MCF 10A (cell line): ENCODE measurements around the gene TSC1. TPM values are rescaled to one million over a fixed set of nuclear protein-coding genes. Genes with fewer than 3 reads are reported as not detected.
A peak's percentile ranks its signal among the peaks of the same experiment; 100 is the strongest.

ENCODE experiments used
- BruUV-seq: library from RNA; stranded (reverse); fragments of 400-500 nt; replicated peaks from 2 replicates; lab custom pipeline; 2021; lab: Mats Ljungman, UMichigan
- CTCF ChIA-PET: fragments of 300-600 bp; sonication (Branson Sonifier 250); formaldehyde crosslinking; extraction: SDS; loops from one replicate; lab custom pipeline; 2021; ENCODE audit warnings: antibody characterized with exemption, inconsistent platforms; lab: Yijun Ruan, JAX
- POLR2A ChIA-PET: fragments of 300-600, 350-650 bp; sonication (Branson Sonifier 250); formaldehyde crosslinking; extraction: SDS; loops from one replicate; lab custom pipeline; 2020; ENCODE audit warnings: antibody characterized with exemption, inconsistent platforms; lab: Yijun Ruan, JAX
- DNase-seq: peaks from one replicate; pipeline ENCODE4 v3.0.0-alpha.2; 2018; ENCODE audit not compliant: unreplicated experiment
- H3K27ac Mint-ChIP-seq: one replicate; pipeline ENCODE4 v1.8.0; 2022; ENCODE audit warnings: mild to moderate bottlenecking, low read depth, mixed read lengths; ENCODE audit not compliant: unreplicated experiment
- H3K27me3 Mint-ChIP-seq: one replicate; pipeline ENCODE4 v1.8.0; 2022; ENCODE audit warnings: mixed read lengths; ENCODE audit not compliant: insufficient read depth, unreplicated experiment
- H3K36me3 Mint-ChIP-seq: one replicate; pipeline ENCODE4 v1.8.0; 2022; ENCODE audit warnings: mild to moderate bottlenecking, moderate library complexity, mixed read lengths; ENCODE audit not compliant: insufficient read depth, unreplicated experiment
- H3K4me1 Mint-ChIP-seq: one replicate; pipeline ENCODE4 v1.8.0; 2022; ENCODE audit warnings: mixed read lengths; ENCODE audit not compliant: insufficient read depth, unreplicated experiment
- H3K4me3 Mint-ChIP-seq: one replicate; pipeline ENCODE4 v1.8.0; 2022; ENCODE audit warnings: mild to moderate bottlenecking, moderate library complexity, mixed read lengths; ENCODE audit not compliant: unreplicated experiment
- H3K9me3 Mint-ChIP-seq: one replicate; pipeline ENCODE4 v1.8.0; 2022; ENCODE audit warnings: mixed read lengths; ENCODE audit not compliant: unreplicated experiment
- intact Hi-C: fragments of 100-400 bp; cut with micrococcal nuclease; formaldehyde crosslinking; loops from 2 replicates; pipeline ENCODE4 v1.14.1; 2022
- total RNA-seq: library from RNA; stranded (reverse); gene quantifications from 2 replicates; pipeline ENCODE4 v1.2.3, GENCODE V29; 2022
- TF ChIP-seq, protein P1 (sequence below): fragments of 200-600 bp; IDR thresholded peaks from one replicate; pipeline ENCODE4 v1.8.0; 2022; ENCODE audit warnings: antibody characterized with exemption, mild to moderate bottlenecking; ENCODE audit not compliant: unreplicated experiment

The TSC1 gene
- total RNA-seq, 1 experiment from 2014 or later, result 36.6 TPM

- intact Hi-C loops, result no loop called here
- Mint-ChIP-seq H3K4me3 (peak within 1 kb of the TSS; percentile 72), H3K27me3 (no peaks in the 10 kb centered on the region), H3K36me3 (peaks cover 6% of the 10 kb centered on the region), H3K4me1 (no peaks in the 10 kb centered on the region), H3K9me3 (no peaks in the 10 kb centered on the region), H3K27ac (peak within 1 kb of the TSS; percentile 89)
- POLR2A ChIA-PET, result interaction anchor here (0.8 to 3.3 kb wide), 7 partner anchors 10 to 208 kb away, joined by 3 to 15 read pairs (median 5); partner anchors contain the start of gene TSC1
- DNase-seq, result peak; percentile 19
- BruUV-seq, result TSS peak; percentile 71
- TF ChIP-seq, protein P1, sequence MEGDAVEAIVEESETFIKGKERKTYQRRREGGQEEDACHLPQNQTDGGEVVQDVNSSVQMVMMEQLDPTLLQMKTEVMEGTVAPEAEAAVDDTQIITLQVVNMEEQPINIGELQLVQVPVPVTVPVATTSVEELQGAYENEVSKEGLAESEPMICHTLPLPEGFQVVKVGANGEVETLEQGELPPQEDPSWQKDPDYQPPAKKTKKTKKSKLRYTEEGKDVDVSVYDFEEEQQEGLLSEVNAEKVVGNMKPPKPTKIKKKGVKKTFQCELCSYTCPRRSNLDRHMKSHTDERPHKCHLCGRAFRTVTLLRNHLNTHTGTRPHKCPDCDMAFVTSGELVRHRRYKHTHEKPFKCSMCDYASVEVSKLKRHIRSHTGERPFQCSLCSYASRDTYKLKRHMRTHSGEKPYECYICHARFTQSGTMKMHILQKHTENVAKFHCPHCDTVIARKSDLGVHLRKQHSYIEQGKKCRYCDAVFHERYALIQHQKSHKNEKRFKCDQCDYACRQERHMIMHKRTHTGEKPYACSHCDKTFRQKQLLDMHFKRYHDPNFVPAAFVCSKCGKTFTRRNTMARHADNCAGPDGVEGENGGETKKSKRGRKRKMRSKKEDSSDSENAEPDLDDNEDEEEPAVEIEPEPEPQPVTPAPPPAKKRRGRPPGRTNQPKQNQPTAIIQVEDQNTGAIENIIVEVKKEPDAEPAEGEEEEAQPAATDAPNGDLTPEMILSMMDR, result no peak
- CTCF ChIA-PET, result interaction anchor here (1.0 to 1.9 kb wide), 2 partner anchors 22 to 23 kb away, joined by 7 read pairs; no protein-coding TSS in a partner anchor
These were observed 65.5 kb downstream of the TSC1 start, which contains the start of gene SPACA9 for GRCh38 chr9:132878695-132879456. TSS of gene SPACA9 (plus strand) at chr9:132878898. CDS start at chr9:132883948, 5,050 bp downstream.

DNA sequence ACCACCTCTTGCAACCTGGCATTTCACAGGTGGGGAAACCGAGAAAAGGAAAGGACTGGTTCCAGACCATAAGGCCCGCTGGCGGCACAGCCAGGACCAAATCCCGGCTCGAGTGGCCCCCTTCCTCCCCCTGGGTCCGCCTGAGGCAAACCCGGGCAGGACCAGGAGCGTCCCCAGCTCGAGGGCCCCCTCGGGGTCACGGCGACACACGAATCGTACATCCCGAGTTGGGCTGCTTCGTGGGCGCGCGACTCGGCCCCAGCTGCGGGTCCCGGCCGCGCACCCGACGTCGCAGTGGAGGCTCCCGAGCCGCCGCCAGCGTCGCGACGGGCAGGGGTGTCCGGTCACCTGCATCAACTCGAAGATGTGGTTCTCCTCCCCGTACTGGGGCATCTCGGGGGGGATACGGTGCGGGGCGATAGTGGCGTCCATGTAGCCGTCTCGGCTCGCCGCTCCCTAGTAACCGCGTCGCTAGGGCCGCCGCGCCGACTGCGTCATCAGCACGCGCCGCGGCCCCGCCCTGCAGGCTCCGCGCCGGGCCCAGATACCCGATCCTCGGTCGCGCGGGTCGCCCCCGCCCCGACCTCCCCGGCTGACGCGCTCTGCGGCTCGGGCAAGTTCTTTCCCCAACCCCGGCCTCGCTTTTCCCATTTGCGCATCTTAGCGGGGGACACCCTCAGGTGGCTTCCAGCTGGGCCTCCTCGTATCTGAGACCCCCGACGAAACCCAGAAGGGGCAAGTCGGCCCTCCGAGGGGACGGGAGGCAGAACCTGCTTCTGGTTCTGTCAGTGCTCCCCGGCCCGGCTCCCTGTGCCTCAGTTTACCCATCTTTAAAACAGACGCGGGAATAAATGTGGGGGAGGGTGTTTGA, 66.4 kb downstream of the TSC1 start, which contains the start of gene AK8:
Gene AK8, minus strand, starts transcription at position 461 of the 871 bp plus-strand sequence. Its CDS starts 29 bp downstream, at position 432.
- no peaks in the 10 kb centered on the region for H3K27me3 Mint-ChIP-seq
- H3K4me1 Mint-ChIP-seq, result peaks cover 4% of the 10 kb centered on the region
- TF ChIP-seq, protein P1, result no peak
- BruUV-seq, result no TSS peak
- H3K9me3 Mint-ChIP-seq, result no peaks in the 10 kb centered on the region
- ChIA-PET CTCF (interaction anchor here (0.6 to 1.9 kb wide), 3 partner anchors 14 to 24 kb away, joined by 3 to 7 read pairs (median 7); no protein-coding TSS in a partner anchor), POLR2A (interaction anchor here (0.8 to 3.3 kb wide), 7 partner anchors 9 to 207 kb away, joined by 3 to 15 read pairs (median 5); partner anchors contain the start of gene TSC1)
- H3K36me3 Mint-ChIP-seq, result peaks cover 6% of the 10 kb centered on the region
- intact Hi-C loops, result no loop called here
- peak within 1 kb of the TSS; percentile 72 for H3K4me3 Mint-ChIP-seq
- DNase-seq, result peak; percentile 62
- peak within 1 kb of the TSS; percentile 89 for H3K27ac Mint-ChIP-seq

DNA sequence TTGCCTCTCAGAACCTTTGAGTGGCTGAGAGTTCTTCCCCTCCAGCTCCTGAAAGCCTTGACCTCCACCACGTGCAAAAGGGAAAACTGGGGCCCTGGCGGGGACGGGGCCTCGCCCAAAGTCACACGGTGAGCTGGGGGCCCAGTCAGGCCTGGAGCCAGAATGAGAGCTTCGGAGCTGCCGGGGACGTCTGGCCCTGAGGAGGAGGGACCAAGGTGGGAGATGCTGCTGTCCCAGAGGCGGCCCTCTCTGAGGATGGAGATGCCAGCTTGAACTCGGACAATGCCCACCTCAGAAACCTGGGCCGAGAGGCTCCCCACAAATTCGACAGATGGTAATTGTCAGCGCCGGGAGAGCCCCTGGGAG, 67.0 kb downstream of the TSC1 start:
- TF ChIP-seq, protein P1, result no peak
- ChIA-PET CTCF (interaction anchor here (0.6 to 0.7 kb wide), 2 partner anchors 13 to 97 kb away, joined by 3 to 4 read pairs; no protein-coding TSS in a partner anchor), POLR2A (interaction anchor here (1.5 to 3.3 kb wide), 3 partner anchors 9 to 67 kb away, joined by 5 to 15 read pairs (median 6); partner anchors contain the start of gene TSC1)
- Mint-ChIP-seq H3K27ac (peak overlapping the region; percentile 89), H3K27me3 (no peaks in the 10 kb centered on the region), H3K4me3 (peak overlapping the region; percentile 72), H3K4me1 (peaks cover 4% of the 10 kb centered on the region), H3K36me3 (peaks cover 6% of the 10 kb centered on the region), H3K9me3 (no peaks in the 10 kb centered on the region)
- intact Hi-C loops, result no loop called here
- no peak for DNase-seq
- BruUV-seq, result no TSS peak
